GM20000 (cell line): ENCODE measurements around the gene GOLGA8T.
"Not testable (repeated sequence)": the region's sequence is repeated elsewhere in the genome, so short reads cannot be mapped to it uniquely, and the experiment has no call there.

Experiments used
- DNase-seq: peaks from one replicate; pipeline ENCODE4 v3.0.0; 2012; ENCODE audit warnings: low spot score

The GOLGA8T gene

DNA sequence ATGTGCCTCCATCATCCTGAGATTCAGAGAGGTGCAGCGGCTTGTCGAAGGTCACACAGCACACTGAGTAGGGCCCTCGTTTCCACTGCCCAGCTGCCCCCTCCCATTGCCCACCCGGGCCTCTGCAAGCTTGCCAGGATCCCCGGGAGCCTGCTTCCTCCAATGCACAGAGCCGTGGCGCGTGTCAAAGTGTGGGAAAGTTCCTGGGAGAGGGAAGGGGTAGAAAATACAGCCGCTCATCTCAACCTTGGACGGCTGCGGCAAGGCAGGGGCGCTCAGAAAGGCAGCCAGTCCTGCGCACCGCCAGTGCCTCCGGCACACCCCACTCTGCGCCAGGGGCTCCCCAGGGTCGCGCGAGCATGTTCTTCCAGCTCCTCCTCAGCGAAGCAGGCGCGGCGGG is 56.3 kb downstream of the GOLGA8T start:
- not testable (repeated sequence) for DNase-seq

- DNase-seq: not testable (repeated sequence)
These were observed 56.8 kb downstream of the GOLGA8T start for GRCh38 chr15:30191639-30192038.

- not testable (repeated sequence) for DNase-seq
These were observed 57.4 kb downstream of the GOLGA8T start for GRCh38 chr15:30192119-30192745.

DNA sequence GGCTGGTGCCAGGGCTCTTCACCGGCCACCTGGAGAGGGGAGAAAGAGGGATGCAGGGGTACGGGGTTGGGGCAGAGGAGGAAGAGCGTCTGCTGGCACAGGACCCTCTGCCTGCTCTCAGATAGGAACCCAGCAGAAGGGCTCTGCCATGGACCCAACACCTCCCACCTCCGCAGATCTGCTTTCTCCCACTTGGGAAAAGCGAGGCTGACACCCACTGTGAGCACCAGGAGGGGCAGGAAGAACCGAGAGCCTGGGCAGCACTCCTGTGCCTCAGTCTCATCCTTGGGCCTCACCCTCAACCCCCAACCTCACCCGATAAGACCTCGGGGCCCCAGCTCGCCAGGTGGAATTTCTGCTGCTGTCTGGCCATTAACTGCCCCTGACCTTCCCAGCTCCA is 58.0 kb downstream of the GOLGA8T start:
- not testable (repeated sequence) for DNase-seq
